Activated T-cell treated with anti-CD3 and anti-CD28 coated beads, Interleukin-2, amount 50 U/mL, for 4 hours (primary cell): ENCODE measurements around the gene CETP. TPM values are rescaled to one million over a fixed set of nuclear protein-coding genes. Genes with fewer than 3 reads are reported as not detected.
A peak's percentile ranks its signal among the peaks of the same experiment; 100 is the strongest.
"Not testable (repeated sequence)": the region's sequence is repeated elsewhere in the genome, so short reads cannot be mapped to it uniquely, and the experiment has no call there.

ENCODE experiments used
- ATAC-seq, 2 donors: fragments of 200-7000 bp; cut with Tn5 transposase; one replicate each; pipeline ENCODE4 v1.10.0; 2021
- DNase-seq: peaks from one replicate; pipeline ENCODE4 v3.0.0-alpha.2; 2020
- H3K27me3 Mint-ChIP-seq: one replicate; pipeline ENCODE4 v1.8.0; 2021; ENCODE audit warnings: low read depth, mixed read lengths
- H3K36me3 Mint-ChIP-seq: one replicate; pipeline ENCODE4 v1.8.0; 2022; ENCODE audit warnings: mixed read lengths; ENCODE audit not compliant: insufficient read depth
- H3K4me1 Mint-ChIP-seq: one replicate; pipeline ENCODE4 v1.8.0; 2021; ENCODE audit warnings: low read depth, mixed read lengths
- H3K4me3 Mint-ChIP-seq: one replicate; pipeline ENCODE4 v1.8.0; 2021; ENCODE audit warnings: mild to moderate bottlenecking, moderate library complexity, mixed read lengths
- H3K9me3 Mint-ChIP-seq: one replicate; pipeline ENCODE4 v1.8.0; 2021; ENCODE audit warnings: mixed read lengths
- total RNA-seq, 3 donors: library from RNA; stranded (reverse); gene quantifications; one replicate each; pipeline ENCODE4 v1.2.1, GENCODE V29; 2021

CETP gene
- total RNA-seq, 3 donors from 2014 or later: 0.11 TPM; not detected in 2

GRCh38 chr16:56999409-57000270 is 37.9 kb downstream of the CETP start:
- peak overlapping the region; percentile 70 for H3K4me3 Mint-ChIP-seq
- no peaks in the 10 kb centered on the region for H3K9me3 Mint-ChIP-seq
- H3K36me3 Mint-ChIP-seq: peaks cover 24% of the 10 kb centered on the region
- DNase-seq: no peak
- peaks cover 93% of the 10 kb centered on the region for H3K4me1 Mint-ChIP-seq
- peak; percentile 38 to 57 for ATAC-seq
- no peaks in the 10 kb centered on the region for H3K27me3 Mint-ChIP-seq

DNA sequence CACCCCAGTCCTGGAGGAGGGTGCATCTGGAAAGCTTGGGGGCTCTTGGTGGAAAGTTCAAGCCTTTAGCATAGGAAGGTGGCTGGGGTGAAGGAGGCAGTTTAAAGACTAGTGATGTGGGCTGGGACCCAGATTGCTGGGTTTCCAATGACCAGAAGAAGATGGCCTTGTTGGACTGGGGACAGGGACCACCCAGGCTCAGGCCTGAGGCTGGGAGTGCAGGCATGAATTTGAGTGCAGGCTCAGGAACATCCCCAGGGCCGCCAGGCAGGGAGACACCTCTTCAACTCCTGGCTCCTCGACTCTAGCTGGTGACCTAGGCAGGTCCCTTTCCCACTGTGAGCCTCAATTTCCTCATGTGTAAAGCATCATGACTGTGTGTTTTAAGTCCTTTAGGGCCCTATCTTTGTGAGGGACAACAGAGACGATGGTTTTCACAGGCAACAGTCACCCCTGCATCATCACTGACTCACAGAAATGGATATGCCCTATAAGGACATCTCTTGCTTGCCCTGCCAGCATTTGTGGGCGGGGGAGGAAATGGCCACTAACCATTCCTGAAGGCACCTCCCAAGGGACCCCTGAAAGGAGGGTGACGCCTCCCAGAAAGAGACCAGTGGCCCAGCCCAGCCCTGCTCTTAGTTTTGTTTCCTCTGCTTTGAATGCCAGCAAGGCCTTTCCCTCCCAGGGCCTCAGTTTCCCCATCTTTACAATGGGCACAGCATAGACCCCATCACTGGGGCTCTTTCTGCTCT is 38.7 kb downstream of the CETP start:
- Mint-ChIP-seq H3K36me3 (peaks cover 28% of the 10 kb centered on the region), H3K4me1 (peaks cover 95% of the 10 kb centered on the region), H3K9me3 (no peaks in the 10 kb centered on the region), H3K4me3 (peak overlapping the region; percentile 70), H3K27me3 (no peaks in the 10 kb centered on the region)
- ATAC-seq (peak; percentile 79 to 90), DNase-seq (peak; percentile 47)

GRCh38 chr16:57001026-57001679 is 39.4 kb downstream of the CETP start:
- H3K27me3 Mint-ChIP-seq: no peaks in the 10 kb centered on the region
- no peak for DNase-seq
- no peak overlapping the region for H3K4me3 Mint-ChIP-seq
- H3K9me3 Mint-ChIP-seq: no peaks in the 10 kb centered on the region
- no peak for ATAC-seq
- peaks cover 30% of the 10 kb centered on the region for H3K36me3 Mint-ChIP-seq
- peaks cover 93% of the 10 kb centered on the region for H3K4me1 Mint-ChIP-seq

DNA sequence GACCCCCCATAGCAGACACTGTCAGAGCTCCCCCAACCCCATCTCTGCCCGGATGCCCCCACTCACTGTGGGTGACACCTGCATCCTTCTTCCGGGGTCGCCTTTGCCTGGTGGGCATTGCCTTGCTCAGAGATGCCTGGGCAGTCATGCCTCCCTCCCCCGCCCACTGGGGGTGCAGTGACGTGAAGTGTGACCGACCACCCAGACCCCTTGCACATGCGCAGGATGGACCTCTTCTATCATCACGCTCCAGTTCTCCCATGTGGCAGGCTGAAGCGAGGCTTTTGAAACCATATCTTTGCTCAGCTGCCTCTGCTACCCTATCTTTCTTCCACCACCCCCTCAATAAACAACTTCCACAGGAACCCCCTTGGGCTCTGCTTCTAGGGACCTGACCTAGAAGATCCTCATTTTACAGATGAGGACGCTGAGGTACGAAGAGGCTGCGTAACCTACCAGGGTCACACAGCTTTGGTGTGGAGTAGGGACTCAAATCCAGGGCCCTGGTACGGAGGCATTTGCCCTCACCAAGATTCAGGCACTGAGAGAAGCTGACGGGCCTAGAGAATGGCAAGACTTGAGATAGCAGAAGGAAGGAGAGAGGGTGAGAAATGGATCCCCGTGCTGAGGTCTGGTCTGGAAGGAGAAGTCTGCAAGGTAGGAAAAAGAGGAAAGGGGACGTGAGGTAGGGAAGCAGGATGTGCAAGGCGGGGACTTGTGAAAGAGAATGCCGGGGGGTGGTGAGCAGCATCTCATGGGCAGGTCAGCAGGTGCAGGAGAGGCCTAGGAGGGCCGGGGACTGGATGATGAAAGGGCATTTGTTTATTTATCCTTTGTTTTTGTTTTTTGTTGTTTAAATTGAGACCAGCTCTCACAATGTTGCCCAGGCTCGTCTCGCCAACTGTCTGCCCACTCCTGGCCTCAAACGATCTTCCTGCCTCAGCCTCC is 42.0 kb downstream of the CETP start:
- Mint-ChIP-seq H3K27me3 (no peaks in the 10 kb centered on the region), H3K9me3 (no peaks in the 10 kb centered on the region), H3K36me3 (peaks cover 31% of the 10 kb centered on the region), H3K4me3 (peak overlapping the region; percentile 14), H3K4me1 (peaks cover 86% of the 10 kb centered on the region)
- ATAC-seq: no peak
- no peak for DNase-seq

DNA sequence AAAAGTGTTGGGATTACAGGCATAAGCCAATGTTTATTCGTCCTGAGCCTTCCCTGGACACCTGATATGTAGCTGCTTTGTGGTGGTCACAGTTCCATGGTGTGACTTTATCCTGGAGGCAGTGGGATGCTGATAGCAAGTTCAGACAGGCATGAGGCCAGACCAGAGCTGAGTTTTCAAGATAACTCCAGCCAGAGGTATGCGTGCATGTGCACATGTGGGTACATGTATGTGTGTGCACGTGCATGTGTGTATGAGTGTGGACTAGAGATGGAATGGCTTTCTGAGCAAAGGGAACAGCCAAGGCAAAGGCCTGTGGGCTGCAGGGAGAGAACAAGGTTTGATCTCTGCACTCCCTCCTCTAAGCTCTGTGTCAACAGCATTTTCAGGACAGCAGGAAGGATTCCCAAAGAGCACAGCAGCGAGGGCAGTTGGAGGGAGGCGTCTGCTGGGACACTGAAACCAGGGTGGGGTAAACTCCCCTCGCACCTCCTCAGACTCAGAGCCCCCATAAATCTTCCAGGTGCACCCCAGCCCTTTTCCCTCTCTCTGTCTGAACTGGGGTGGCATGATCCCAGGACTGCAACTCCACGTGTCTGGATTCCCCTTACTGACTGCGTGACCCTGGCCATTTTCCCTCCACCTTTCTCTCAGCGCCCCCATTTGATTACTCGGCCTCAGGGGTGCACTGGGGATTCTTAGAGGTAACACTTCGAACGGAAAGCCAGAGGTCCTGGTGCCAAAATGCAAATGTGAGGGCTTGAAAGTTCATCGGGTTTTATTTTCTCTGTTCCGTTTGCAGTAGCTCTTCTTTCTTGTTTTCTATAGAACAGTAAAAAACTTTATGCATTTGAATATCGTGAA is 42.9 kb downstream of the CETP start:
- DNase-seq (no peak), ATAC-seq (no peak)
- peaks cover 84% of the 10 kb centered on the region for H3K4me1 Mint-ChIP-seq
- no peaks in the 10 kb centered on the region for H3K27me3 Mint-ChIP-seq
- peak overlapping the region; percentile 31 for H3K4me3 Mint-ChIP-seq
- H3K36me3 Mint-ChIP-seq: peaks cover 31% of the 10 kb centered on the region
- no peaks in the 10 kb centered on the region for H3K9me3 Mint-ChIP-seq

DNA sequence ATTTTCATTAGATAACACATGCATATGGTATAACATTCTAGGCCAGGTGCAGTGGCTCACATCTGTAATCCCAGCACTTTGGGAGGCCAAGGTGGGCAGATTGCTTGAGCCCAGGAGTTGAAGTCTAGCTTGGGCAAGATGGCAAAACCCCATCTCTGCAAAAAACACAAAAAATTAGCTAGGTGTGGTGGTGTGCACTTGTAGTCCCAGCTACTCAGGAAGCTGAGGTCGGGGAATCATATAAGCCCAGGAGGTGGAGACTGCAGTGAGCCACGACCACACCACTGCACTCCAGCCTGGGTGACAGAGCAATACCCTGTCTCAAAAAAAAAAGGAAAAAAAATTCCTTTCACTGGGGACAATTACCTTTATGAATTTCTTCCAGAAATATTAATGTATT is 43.8 kb downstream of the CETP start:
- DNase-seq, ATAC-seq, H3K27me3 Mint-ChIP-seq, H3K9me3 Mint-ChIP-seq, H3K4me3 Mint-ChIP-seq: not testable (repeated sequence)
- H3K4me1 Mint-ChIP-seq: peaks cover 82% of the 10 kb centered on the region
- peaks cover 35% of the 10 kb centered on the region for H3K36me3 Mint-ChIP-seq

- no peaks in the 10 kb centered on the region for H3K27me3 Mint-ChIP-seq
- H3K9me3 Mint-ChIP-seq: no peaks in the 10 kb centered on the region
- H3K4me3 Mint-ChIP-seq: no peak overlapping the region
- DNase-seq (no peak), ATAC-seq (no peak)
- peaks cover 29% of the 10 kb centered on the region for H3K36me3 Mint-ChIP-seq
- H3K4me1 Mint-ChIP-seq: peaks cover 82% of the 10 kb centered on the region
Measured at GRCh38 chr16:57007050-57007449, 45.3 kb downstream of the CETP start.

DNA sequence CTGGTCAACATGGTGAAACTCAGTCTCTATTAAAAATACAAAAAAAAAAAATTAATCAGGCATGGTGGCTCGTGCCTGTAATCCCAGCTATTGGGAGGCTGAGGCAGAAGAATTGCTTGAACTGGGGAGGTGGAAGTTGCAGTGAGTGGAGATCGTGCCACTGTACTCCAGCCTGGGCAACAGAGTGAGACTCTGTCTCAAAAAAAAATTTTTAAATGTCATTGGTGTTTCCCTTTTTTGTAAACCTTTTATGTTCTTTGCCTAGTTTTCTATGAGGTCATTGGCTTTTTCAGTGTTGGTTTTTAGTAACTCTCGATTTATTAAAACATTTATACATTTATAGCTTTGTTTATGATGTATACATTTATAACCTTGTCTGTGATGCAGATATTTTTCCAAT is 45.8 kb downstream of the CETP start:
- Mint-ChIP-seq H3K36me3 (peaks cover 28% of the 10 kb centered on the region), H3K4me1 (peaks cover 83% of the 10 kb centered on the region), H3K9me3 (no peaks in the 10 kb centered on the region), H3K27me3 (no peaks in the 10 kb centered on the region), H3K4me3 (no peak overlapping the region)
- ATAC-seq: no peak
- no peak for DNase-seq

DNA sequence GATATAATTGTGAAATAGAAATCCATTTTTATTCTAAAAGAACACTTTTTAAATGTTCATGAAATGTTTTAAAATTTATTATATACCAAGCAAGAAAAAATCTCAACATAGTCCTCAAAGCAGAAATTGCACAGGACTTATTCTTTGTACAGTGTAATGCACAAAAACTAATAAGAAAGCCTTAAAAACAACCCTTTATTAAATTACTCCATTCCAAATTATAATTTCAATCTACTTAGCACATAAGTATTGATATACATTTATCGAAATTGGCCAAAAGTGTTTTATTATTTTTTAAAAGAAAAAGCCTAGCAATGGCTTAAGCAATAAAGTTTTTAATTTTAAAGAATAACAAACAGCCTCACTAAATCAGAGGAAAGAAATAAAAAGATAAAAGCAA is 46.7 kb downstream of the CETP start:
- ATAC-seq (no peak), DNase-seq (no peak)
- H3K4me3 Mint-ChIP-seq: no peak overlapping the region
- H3K36me3 Mint-ChIP-seq: peaks cover 26% of the 10 kb centered on the region
- H3K4me1 Mint-ChIP-seq: peaks cover 83% of the 10 kb centered on the region
- no peaks in the 10 kb centered on the region for H3K9me3 Mint-ChIP-seq
- no peaks in the 10 kb centered on the region for H3K27me3 Mint-ChIP-seq

- ATAC-seq (no peak), DNase-seq (no peak)
- Mint-ChIP-seq H3K27me3 (no peaks in the 10 kb centered on the region), H3K4me3 (no peak overlapping the region), H3K4me1 (peaks cover 83% of the 10 kb centered on the region), H3K9me3 (no peaks in the 10 kb centered on the region), H3K36me3 (peaks cover 14% of the 10 kb centered on the region)
Measured at GRCh38 chr16:57009643-57010170, 48.0 kb downstream of the CETP start.

DNA sequence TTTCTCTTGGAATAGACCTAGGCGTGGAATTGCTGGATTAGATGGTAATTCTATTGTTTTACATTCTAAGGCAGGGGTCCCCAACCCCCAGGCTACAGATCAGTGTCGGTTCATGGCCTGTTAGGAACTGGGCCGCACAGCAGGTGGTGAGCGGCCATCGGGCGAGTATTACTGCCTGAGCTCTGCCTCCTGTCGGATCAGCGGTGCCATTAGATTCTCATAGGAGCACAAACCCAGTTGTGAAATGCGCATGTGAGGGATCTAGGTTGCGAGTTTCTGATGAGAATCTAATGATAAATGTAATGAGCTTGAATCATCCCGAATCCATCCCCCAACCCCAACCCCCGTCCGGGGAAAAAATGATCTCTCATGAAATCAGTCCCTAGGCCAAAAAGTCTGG is 50.6 kb downstream of the CETP start:
- no peak for DNase-seq
- H3K27me3 Mint-ChIP-seq: no peaks in the 10 kb centered on the region

DNA sequence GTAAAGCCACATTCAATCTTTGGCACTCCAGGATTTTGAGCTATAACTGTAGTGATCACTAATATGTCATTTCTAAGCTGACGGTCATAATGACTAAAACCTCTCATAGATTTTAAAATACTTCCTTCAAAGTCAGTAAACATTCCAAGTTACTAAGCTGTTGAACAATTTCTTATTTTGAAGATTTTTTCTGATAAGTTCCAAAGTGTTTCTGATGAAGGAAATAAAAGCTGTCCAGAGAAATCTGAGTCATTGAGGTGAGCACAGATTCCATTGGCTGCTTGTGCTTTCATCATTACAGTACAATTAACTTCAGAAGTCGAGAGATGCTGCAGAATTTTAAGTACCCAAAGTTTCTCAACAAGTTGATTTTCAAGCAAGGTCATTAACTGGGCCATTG is 51.5 kb downstream of the CETP start:
- H3K36me3 Mint-ChIP-seq: peaks cover 27% of the 10 kb centered on the region
- H3K9me3 Mint-ChIP-seq: no peaks in the 10 kb centered on the region
- peaks cover 81% of the 10 kb centered on the region for H3K4me1 Mint-ChIP-seq
- ATAC-seq (peak; percentile 12 to 15), DNase-seq (no peak)
- peak overlapping the region; percentile 63 for H3K4me3 Mint-ChIP-seq
- H3K27me3 Mint-ChIP-seq: no peaks in the 10 kb centered on the region

More for the DNA sequence above, 50.6 kb downstream of the CETP start:
- H3K4me3 Mint-ChIP-seq: peak overlapping the region; percentile 2
- ATAC-seq: no peak
- H3K9me3 Mint-ChIP-seq: no peaks in the 10 kb centered on the region
- peaks cover 81% of the 10 kb centered on the region for H3K4me1 Mint-ChIP-seq
- peaks cover 19% of the 10 kb centered on the region for H3K36me3 Mint-ChIP-seq

- DNase-seq: no peak
- Mint-ChIP-seq H3K9me3 (no peaks in the 10 kb centered on the region), H3K4me1 (peaks cover 82% of the 10 kb centered on the region), H3K36me3 (peaks cover 32% of the 10 kb centered on the region), H3K4me3 (peak overlapping the region; percentile 63), H3K27me3 (no peaks in the 10 kb centered on the region)
- no peak for ATAC-seq
Measured at GRCh38 chr16:57013902-57014301, 52.2 kb downstream of the CETP start.
